Keratinocyte (primary cell): ENCODE data around the gene SHLD2. TPM values are rescaled to one million over a fixed set of nuclear protein-coding genes. Genes with fewer than 3 reads are reported as not detected.
"Not testable (repeated sequence)": the region's sequence is repeated elsewhere in the genome, so short reads cannot be mapped to it uniquely, and the experiment has no call there.

Experiments used
- DNase-seq: peaks from one replicate; pipeline ENCODE4 v3.0.0-alpha.2; 2011; ENCODE audit warnings: low read depth, missing footprints, low spot score
- FAIRE-seq: peaks from 2 replicates; lab custom pipeline; 2011; peaks lifted over from hg19 to GRCh38; lab: Jason Lieb, UNC
- H2AFZ ChIP-seq: 2 replicates; pipeline ENCODE4 v1.6.0; 2012; ENCODE audit warnings: low read length, control low read depth, inconsistent platforms; ENCODE audit not compliant: control insufficient read depth
- H3K27ac ChIP-seq: 2 replicates; pipeline ENCODE4 v1.5.1; 2011; ENCODE audit warnings: low read length; ENCODE audit not compliant: control insufficient read depth, insufficient read depth
- H3K27me3 ChIP-seq: 3 replicates; pipeline ENCODE4 v1.6.0; 2011; ENCODE audit warnings: low read length; ENCODE audit not compliant: control insufficient read depth, insufficient read depth; ENCODE audit errors: extremely low read depth
- H3K36me3 ChIP-seq, 2 experiments: 2 replicates in 1 of 2; 3 replicates in 1 of 2; pipeline ENCODE4 v1.5.1; 2011; ENCODE audit warnings: low read length in 2 of 2, mild to moderate bottlenecking in 1 of 2; ENCODE audit not compliant: control insufficient read depth in 2 of 2, insufficient read depth in 2 of 2; ENCODE audit errors: extremely low read depth in 1 of 2
- H3K4me1 ChIP-seq: 3 replicates; pipeline ENCODE4 v1.5.1; 2011; ENCODE audit warnings: low read length; ENCODE audit not compliant: control insufficient read depth, insufficient read depth; ENCODE audit errors: extremely low read depth
- H3K4me2 ChIP-seq: 3 replicates; pipeline ENCODE4 v1.6.0; 2011; ENCODE audit warnings: low read depth, low read length; ENCODE audit not compliant: control insufficient read depth, insufficient read depth; ENCODE audit errors: extremely low read depth
- H3K4me3 ChIP-seq, 3 experiments: fragments of 200-600 bp in 1 of 3; sonication (generic) in 1 of 3; 2 replicates in 2 of 3; 3 replicates in 1 of 3; pipeline ENCODE4 v1.5.1; 2011 to 2016; ENCODE audit warnings: low read length in 3 of 3, mild to moderate bottlenecking in 3 of 3, control low read depth in 2 of 3, inconsistent platforms in 1 of 3, low read depth in 1 of 3, mixed read lengths in 1 of 3, mixed run types in 1 of 3, moderate library complexity in 1 of 3; ENCODE audit not compliant: control insufficient read depth in 2 of 3, insufficient read depth in 2 of 3; ENCODE audit errors: extremely low read depth in 1 of 3
- H3K79me2 ChIP-seq: 2 replicates; pipeline ENCODE4 v1.6.0; 2012; ENCODE audit warnings: low read length; ENCODE audit not compliant: control insufficient read depth, insufficient read depth
- H3K9ac ChIP-seq: 3 replicates; pipeline ENCODE4 v1.6.0; 2011; ENCODE audit warnings: low read length; ENCODE audit not compliant: control insufficient read depth, insufficient read depth; ENCODE audit errors: extremely low read depth
- H3K9me1 ChIP-seq: 3 replicates; pipeline ENCODE4 v1.6.0; 2011; ENCODE audit warnings: low read length; ENCODE audit not compliant: control insufficient read depth, insufficient read depth; ENCODE audit errors: extremely low read depth
- H3K9me3 ChIP-seq: 2 replicates; pipeline ENCODE4 v1.5.1; 2012; ENCODE audit warnings: low read depth, low read length; ENCODE audit not compliant: control insufficient read depth
- H4K20me1 ChIP-seq: 3 replicates; pipeline ENCODE4 v1.6.0; 2011; ENCODE audit warnings: low read length; ENCODE audit not compliant: control insufficient read depth, insufficient read depth; ENCODE audit errors: extremely low read depth
- EZH2 ChIP-seq: IDR thresholded peaks from one replicate; pipeline ENCODE4 v1.6.1; 2012; ENCODE audit warnings: inconsistent platforms, mild to moderate bottlenecking, low read length, moderate library complexity
- dilution Hi-C: fragments of 300-500 bp; cut with MboI; formaldehyde crosslinking; loops from one replicate; pipeline ENCODE4 v1.7.0; 2020; ENCODE audit warnings: low sequenced_read_pairs; ENCODE audit not compliant: extremely low pct_ligation_motif_present
- polyA plus RNA-seq, 5 experiments: library from polyadenylated mRNA; depleted of rRNA in 3 of 5; stranded (reverse) in 3 of 5; stranded (forward) in 1 of 5; unstranded in 1 of 5; fragments of >200 nt; gene quantifications; 1 replicate in 1 of 5; 2 replicates in 3 of 5; 3 replicates in 1 of 5; pipeline versions ENCODE4 v1.2.1 to v1.2.3, GENCODE V29; 2011 to 2012; ENCODE audit warnings: missing spikeins in 2 of 5, low read depth in 1 of 5, low replicate concordance in 1 of 5
- TF ChIP-seq, protein P1 (sequence below), 3 experiments: IDR thresholded peaks in 1 of 3; conservative IDR thresholded peaks in 1 of 3; optimal IDR thresholded peaks in 1 of 3; 2 replicates in 2 of 3; 3 replicates in 1 of 3; pipeline versions ENCODE3 to v1.5.1; 2011; ENCODE audit warnings: low read length in 3 of 3, mild to moderate bottlenecking in 3 of 3, moderate library complexity in 2 of 3, control low read depth in 1 of 3, inconsistent platforms in 1 of 3; ENCODE audit not compliant: insufficient read depth in 2 of 3; ENCODE audit errors: extremely low read depth in 1 of 3

Gene SHLD2
- polyA plus RNA-seq, 1 donor (not counting 4 experiments of a cell fraction or from before 2014, with no cell fraction given): 15.8 TPM

GRCh38 chr10:87105446-87106124 lies 10.6 kb downstream of the SHLD2 start:
- Histone ChIP-seq H3K9me3 (no peaks in the 10 kb centered on the region), H3K4me1 (no peaks in the 10 kb centered on the region), H3K27ac (no peak overlapping the region), H3K79me2 (peaks cover 16% of the 10 kb centered on the region), H3K9ac (no peak overlapping the region), H2AFZ (no peak overlapping the region), H3K36me3 (peaks cover 8 to 22% of the 10 kb centered on the region in 2 experiments), H3K4me3 (no peak overlapping the region), H3K4me2 (no peak overlapping the region), H3K9me1 (no peaks in the 10 kb centered on the region), H3K27me3 (no peaks in the 10 kb centered on the region), H4K20me1 (no peaks in the 10 kb centered on the region)
- no peak for FAIRE-seq
- dilution Hi-C loops: no loop called here
- no peak for DNase-seq
- TF ChIP-seq, protein P1, sequence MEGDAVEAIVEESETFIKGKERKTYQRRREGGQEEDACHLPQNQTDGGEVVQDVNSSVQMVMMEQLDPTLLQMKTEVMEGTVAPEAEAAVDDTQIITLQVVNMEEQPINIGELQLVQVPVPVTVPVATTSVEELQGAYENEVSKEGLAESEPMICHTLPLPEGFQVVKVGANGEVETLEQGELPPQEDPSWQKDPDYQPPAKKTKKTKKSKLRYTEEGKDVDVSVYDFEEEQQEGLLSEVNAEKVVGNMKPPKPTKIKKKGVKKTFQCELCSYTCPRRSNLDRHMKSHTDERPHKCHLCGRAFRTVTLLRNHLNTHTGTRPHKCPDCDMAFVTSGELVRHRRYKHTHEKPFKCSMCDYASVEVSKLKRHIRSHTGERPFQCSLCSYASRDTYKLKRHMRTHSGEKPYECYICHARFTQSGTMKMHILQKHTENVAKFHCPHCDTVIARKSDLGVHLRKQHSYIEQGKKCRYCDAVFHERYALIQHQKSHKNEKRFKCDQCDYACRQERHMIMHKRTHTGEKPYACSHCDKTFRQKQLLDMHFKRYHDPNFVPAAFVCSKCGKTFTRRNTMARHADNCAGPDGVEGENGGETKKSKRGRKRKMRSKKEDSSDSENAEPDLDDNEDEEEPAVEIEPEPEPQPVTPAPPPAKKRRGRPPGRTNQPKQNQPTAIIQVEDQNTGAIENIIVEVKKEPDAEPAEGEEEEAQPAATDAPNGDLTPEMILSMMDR (optimal IDR thresholded peaks at IDR 0.05 in 1 of 3, IDR thresholded peaks at IDR 0.05 in 1 of 3, conservative IDR thresholded peaks at IDR 0.05 in 1 of 3; ENCODE audit: extremely low read depth in 1 of 3, insufficient read depth in 2 of 3, low read length in 3 of 3): no peak
- no peak for TF ChIP-seq EZH2

GRCh38 chr10:87118122-87118521 lies 23.1 kb downstream of the SHLD2 start:
- H3K4me1 ChIP-seq, H3K9ac ChIP-seq, DNase-seq, FAIRE-seq, H3K9me3 ChIP-seq, H3K4me3 ChIP-seq, H4K20me1 ChIP-seq, H3K36me3 ChIP-seq, H3K4me2 ChIP-seq, H3K27ac ChIP-seq, H3K9me1 ChIP-seq, dilution Hi-C loops, H3K27me3 ChIP-seq, H2AFZ ChIP-seq, H3K79me2 ChIP-seq: not testable (repeated sequence)

- H3K9me3 ChIP-seq, H3K27ac ChIP-seq, dilution Hi-C loops, DNase-seq, H4K20me1 ChIP-seq, H3K36me3 ChIP-seq, H3K9me1 ChIP-seq, H2AFZ ChIP-seq, H3K4me1 ChIP-seq, H3K9ac ChIP-seq, FAIRE-seq, H3K4me2 ChIP-seq, H3K79me2 ChIP-seq, H3K4me3 ChIP-seq, H3K27me3 ChIP-seq: not testable (repeated sequence)
These were observed 24.0 kb downstream of the SHLD2 start for GRCh38 chr10:87119029-87119428.

GRCh38 chr10:87123351-87123750 lies 28.3 kb downstream of the SHLD2 start:
- H3K36me3 ChIP-seq, dilution Hi-C loops, H3K9me1 ChIP-seq, H3K4me2 ChIP-seq, H3K4me1 ChIP-seq, H3K9me3 ChIP-seq, H3K27ac ChIP-seq, H4K20me1 ChIP-seq, DNase-seq, H3K79me2 ChIP-seq, H3K4me3 ChIP-seq, H3K27me3 ChIP-seq, H2AFZ ChIP-seq, H3K9ac ChIP-seq, FAIRE-seq: not testable (repeated sequence)
